ENCODE data around the gene NOS1.
"Not testable (repeated sequence)": the region's sequence is repeated elsewhere in the genome, so short reads cannot be mapped to it uniquely, and the experiment has no call there.

The NOS1 gene

GRCh38 chr12:117361347-117361751, at the start of gene NOS1:
Gene NOS1 (minus strand): TSS chr12:117361626. CDS start chr12:117331069, 30,557 bp downstream.
- H3K4me1 ChIP-seq (ENCODE audit: insufficient read depth, low read length), result 0 out of 2 replicates have a peak, but pooled peaks cover 4% of the 10 kb centered on the region
- H3K36me3 ChIP-seq (ENCODE audit: insufficient read depth, low read length), result no peaks in the 10 kb centered on the region
- H3K9ac ChIP-seq (ENCODE audit: low read depth, low read length), result peak within 1 kb of the TSS; percentile 70
- H3K9me3 ChIP-seq (ENCODE audit: control insufficient read depth, insufficient read depth, low read length), result no peaks in the 10 kb centered on the region

DNA sequence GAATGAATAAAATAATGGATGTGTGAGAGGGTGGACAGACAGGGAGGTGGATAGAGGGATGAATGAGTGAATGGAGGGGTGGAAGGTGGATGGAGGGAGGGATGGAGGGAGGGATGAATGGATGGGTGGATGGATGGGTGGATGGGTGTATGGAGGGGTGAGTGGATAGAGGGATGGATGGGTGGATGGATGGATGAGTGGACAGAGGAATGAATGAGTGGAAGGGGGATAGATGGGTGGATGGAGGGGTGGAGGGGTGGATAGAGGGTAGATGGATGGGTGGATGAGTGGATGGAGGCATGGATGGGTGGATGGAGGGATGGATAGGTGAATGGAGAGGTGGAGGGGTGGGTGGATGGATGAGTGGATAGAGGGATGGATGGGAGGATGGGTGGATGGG, 47.9 kb upstream of the NOS1 start:
- Histone ChIP-seq H3K9me3 (ENCODE audit: control insufficient read depth, insufficient read depth, low read length) (no peaks in the 10 kb centered on the region), H3K4me1 (ENCODE audit: insufficient read depth, low read length) (peaks cover 12% of the 10 kb centered on the region; the same call in 1 of the 2 replicates), H3K36me3 (ENCODE audit: insufficient read depth, low read length) (no peaks in the 10 kb centered on the region), H3K9ac (ENCODE audit: low read depth, low read length) (no peak overlapping the region)

GRCh38 chr12:117408161-117408791, 46.9 kb upstream of the NOS1 start:
- peaks cover 2% of the 10 kb centered on the region; the same call in 1 of the 2 replicates for H3K9me3 ChIP-seq (ENCODE audit: control insufficient read depth, insufficient read depth, low read length)
- H3K36me3 ChIP-seq (ENCODE audit: insufficient read depth, low read length), result no peaks in the 10 kb centered on the region
- peaks cover 12% of the 10 kb centered on the region; the same call in 1 of the 2 replicates for H3K4me1 ChIP-seq (ENCODE audit: insufficient read depth, low read length)
- no peak overlapping the region for H3K9ac ChIP-seq (ENCODE audit: low read depth, low read length)

GRCh38 chr12:117404940-117405339, 43.5 kb upstream of the NOS1 start:
- no peak overlapping the region for H3K9ac ChIP-seq (ENCODE audit: low read depth, low read length)
- H3K9me3 ChIP-seq (ENCODE audit: control insufficient read depth, insufficient read depth, low read length), result peaks cover 2% of the 10 kb centered on the region; the same call in 1 of the 2 replicates
- H3K36me3 ChIP-seq (ENCODE audit: insufficient read depth, low read length), result no peaks in the 10 kb centered on the region
- H3K4me1 ChIP-seq (ENCODE audit: insufficient read depth, low read length), result peaks cover 12% of the 10 kb centered on the region; the same call in 1 of the 2 replicates

GRCh38 chr12:117404203-117404853, 42.9 kb upstream of the NOS1 start:
- H3K9me3 ChIP-seq (ENCODE audit: control insufficient read depth, insufficient read depth, low read length), result peaks cover 2% of the 10 kb centered on the region
- no peaks in the 10 kb centered on the region for H3K36me3 ChIP-seq (ENCODE audit: insufficient read depth, low read length)
- H3K4me1 ChIP-seq (ENCODE audit: insufficient read depth, low read length), result peaks cover 12% of the 10 kb centered on the region; the same call in 1 of the 2 replicates
- no peak overlapping the region for H3K9ac ChIP-seq (ENCODE audit: low read depth, low read length)

GRCh38 chr12:117403586-117404139, 42.2 kb upstream of the NOS1 start:
- peaks cover 2% of the 10 kb centered on the region for H3K9me3 ChIP-seq (ENCODE audit: control insufficient read depth, insufficient read depth, low read length)
- H3K4me1 ChIP-seq (ENCODE audit: insufficient read depth, low read length), result peaks cover 12% of the 10 kb centered on the region; the same call in 1 of the 2 replicates
- no peak overlapping the region for H3K9ac ChIP-seq (ENCODE audit: low read depth, low read length)
- H3K36me3 ChIP-seq (ENCODE audit: insufficient read depth, low read length), result no peaks in the 10 kb centered on the region

DNA sequence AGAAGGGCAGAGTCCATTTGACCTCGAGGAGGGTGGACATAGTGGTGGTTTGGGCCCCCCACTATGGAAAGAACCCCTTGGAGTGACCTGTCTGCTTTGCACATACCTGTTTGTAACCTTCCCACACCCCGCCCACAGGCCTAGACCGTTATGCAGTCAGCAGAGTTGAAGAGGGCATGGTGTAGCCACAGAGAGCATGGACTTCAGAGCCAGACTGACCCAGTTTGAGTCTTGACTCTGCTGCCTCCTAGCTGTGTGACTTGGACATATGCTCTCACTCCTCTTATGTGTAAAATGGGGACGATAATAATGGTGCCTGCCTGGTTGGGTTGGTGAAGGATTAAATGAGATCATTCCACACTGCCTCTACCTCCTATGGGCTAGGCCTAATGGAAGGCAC, 40.9 kb upstream of the NOS1 start:
- peaks cover 2% of the 10 kb centered on the region for H3K9me3 ChIP-seq (ENCODE audit: control insufficient read depth, insufficient read depth, low read length)
- H3K4me1 ChIP-seq (ENCODE audit: insufficient read depth, low read length), result peaks cover under 1% of the 10 kb centered on the region; the same call in 1 of the 2 replicates
- no peaks in the 10 kb centered on the region for H3K36me3 ChIP-seq (ENCODE audit: insufficient read depth, low read length)
- no peak overlapping the region for H3K9ac ChIP-seq (ENCODE audit: low read depth, low read length)

GRCh38 chr12:117400912-117401311, 39.5 kb upstream of the NOS1 start:
- H3K4me1 ChIP-seq (ENCODE audit: insufficient read depth, low read length), result no peaks in the 10 kb centered on the region
- H3K9ac ChIP-seq (ENCODE audit: low read depth, low read length), result no peak overlapping the region
- peaks cover 2% of the 10 kb centered on the region for H3K9me3 ChIP-seq (ENCODE audit: control insufficient read depth, insufficient read depth, low read length)
- H3K36me3 ChIP-seq (ENCODE audit: insufficient read depth, low read length), result no peaks in the 10 kb centered on the region

DNA sequence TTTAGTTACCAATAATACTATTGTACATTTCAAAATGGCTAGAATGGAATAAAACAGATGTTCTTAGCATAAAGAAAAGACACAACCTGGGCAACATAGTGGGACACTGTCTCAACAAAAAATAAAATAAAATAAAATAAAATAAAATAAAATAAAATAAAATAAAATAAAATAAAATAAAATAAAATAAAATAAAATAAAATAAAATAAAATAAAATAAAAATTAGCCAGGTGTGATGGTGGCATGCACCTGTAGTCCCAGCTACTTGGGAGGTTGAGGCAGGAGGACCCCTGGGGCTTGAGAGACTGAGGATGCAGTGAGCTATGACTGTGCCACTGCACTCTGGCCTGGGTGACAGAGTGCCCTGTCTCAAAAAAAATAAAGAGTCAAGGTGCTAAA, 37.1 kb upstream of the NOS1 start:
- not testable (repeated sequence) for H3K9ac ChIP-seq (ENCODE audit: low read depth, low read length)

GRCh38 chr12:117395766-117396165, 34.3 kb upstream of the NOS1 start:
- H3K4me1 ChIP-seq (ENCODE audit: insufficient read depth, low read length), result no peaks in the 10 kb centered on the region
- no peak overlapping the region for H3K9ac ChIP-seq (ENCODE audit: low read depth, low read length)
- H3K36me3 ChIP-seq (ENCODE audit: insufficient read depth, low read length), result no peaks in the 10 kb centered on the region
- no peaks in the 10 kb centered on the region; the same call in 1 of the 2 replicates for H3K9me3 ChIP-seq (ENCODE audit: control insufficient read depth, insufficient read depth, low read length)

More for the DNA sequence above, 37.1 kb upstream of the NOS1 start:
- H3K9me3 ChIP-seq (ENCODE audit: control insufficient read depth, insufficient read depth, low read length); H3K36me3 ChIP-seq (ENCODE audit: insufficient read depth, low read length); H3K4me1 ChIP-seq (ENCODE audit: insufficient read depth, low read length): not testable (repeated sequence)

- Histone ChIP-seq H3K9ac (ENCODE audit: low read depth, low read length) (no peak overlapping the region), H3K4me1 (ENCODE audit: insufficient read depth, low read length) (no peaks in the 10 kb centered on the region), H3K36me3 (ENCODE audit: insufficient read depth, low read length) (no peaks in the 10 kb centered on the region), H3K9me3 (ENCODE audit: control insufficient read depth, insufficient read depth, low read length) (no peaks in the 10 kb centered on the region; the same call in 1 of the 2 replicates)
Observed at GRCh38 chr12:117394491-117394890, 33.1 kb upstream of the NOS1 start.

DNA sequence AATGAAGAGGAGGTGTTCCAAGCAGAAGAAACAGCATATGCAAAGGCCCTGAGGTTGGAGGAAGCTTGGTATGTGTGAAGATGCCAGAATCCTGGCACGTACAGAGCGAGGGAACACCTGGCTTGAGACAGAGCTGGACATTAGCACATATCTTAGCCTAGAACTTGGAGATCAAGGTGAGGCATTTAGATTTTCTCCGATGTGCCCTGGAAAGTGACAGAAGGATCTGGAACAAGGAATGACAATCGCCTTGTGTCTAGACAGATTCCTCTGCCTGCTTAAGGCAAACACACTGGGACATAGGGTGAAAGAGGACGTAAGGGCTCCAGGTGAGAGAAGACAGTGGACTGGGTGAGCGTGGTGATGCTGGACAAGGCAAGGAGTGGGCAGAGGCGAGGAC, 32.2 kb upstream of the NOS1 start:
- Histone ChIP-seq H3K4me1 (ENCODE audit: insufficient read depth, low read length) (no peaks in the 10 kb centered on the region), H3K9me3 (ENCODE audit: control insufficient read depth, insufficient read depth, low read length) (no peaks in the 10 kb centered on the region), H3K36me3 (ENCODE audit: insufficient read depth, low read length) (no peaks in the 10 kb centered on the region), H3K9ac (ENCODE audit: low read depth, low read length) (no peak overlapping the region)

DNA sequence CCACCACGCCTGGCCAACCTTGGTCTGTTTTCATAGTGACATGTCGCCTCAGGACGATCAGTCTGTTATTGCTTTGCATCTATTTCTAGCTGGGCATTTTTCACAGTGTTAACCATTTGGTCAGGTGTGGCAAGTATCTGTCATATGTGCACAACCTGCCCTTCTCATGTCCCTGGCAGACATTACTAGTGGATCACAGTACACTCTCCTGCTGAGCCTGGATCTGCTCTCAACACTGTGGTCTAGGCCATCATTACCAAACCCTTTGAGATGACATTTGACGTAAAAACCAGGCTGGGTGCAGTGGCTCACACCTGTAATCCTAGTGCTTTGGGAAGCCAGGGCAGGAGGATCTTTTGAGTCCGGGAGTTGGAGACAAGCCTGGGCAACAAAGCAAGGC, 29.4 kb upstream of the NOS1 start:
- no peaks in the 10 kb centered on the region for H3K9me3 ChIP-seq (ENCODE audit: control insufficient read depth, insufficient read depth, low read length)
- no peaks in the 10 kb centered on the region for H3K4me1 ChIP-seq (ENCODE audit: insufficient read depth, low read length)
- no peak overlapping the region for H3K9ac ChIP-seq (ENCODE audit: low read depth, low read length)
- no peaks in the 10 kb centered on the region for H3K36me3 ChIP-seq (ENCODE audit: insufficient read depth, low read length)

DNA sequence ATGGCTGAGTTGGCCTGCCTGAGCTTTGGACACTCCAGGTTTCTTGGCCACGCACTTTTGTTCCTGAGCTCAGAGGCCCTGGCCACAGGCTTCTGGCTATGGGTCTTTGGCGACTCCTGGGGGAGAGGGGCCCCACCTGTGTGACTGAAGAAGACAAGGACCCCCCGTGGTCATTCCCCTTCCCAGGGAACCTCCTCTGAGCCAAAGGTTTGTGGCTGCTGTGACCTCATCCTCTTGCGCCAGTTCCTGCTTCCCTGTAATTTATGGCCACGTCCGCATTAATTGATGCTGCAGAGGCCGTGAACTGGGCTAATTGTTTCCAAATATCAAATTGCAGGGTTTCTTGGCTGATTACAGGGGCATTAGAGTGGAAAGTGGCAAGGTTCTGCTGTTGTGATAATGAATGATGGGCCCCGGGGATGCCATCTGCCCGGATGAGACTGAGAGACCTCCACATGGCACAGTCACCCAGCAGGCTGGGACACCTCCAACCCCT, 27.6 kb upstream of the NOS1 start:
- Histone ChIP-seq H3K4me1 (ENCODE audit: insufficient read depth, low read length) (no peaks in the 10 kb centered on the region), H3K36me3 (ENCODE audit: insufficient read depth, low read length) (no peaks in the 10 kb centered on the region), H3K9ac (ENCODE audit: low read depth, low read length) (no peak overlapping the region), H3K9me3 (ENCODE audit: control insufficient read depth, insufficient read depth, low read length) (no peaks in the 10 kb centered on the region)

GRCh38 chr12:117387832-117388231, 26.4 kb upstream of the NOS1 start:
- no peaks in the 10 kb centered on the region for H3K36me3 ChIP-seq (ENCODE audit: insufficient read depth, low read length)
- no peaks in the 10 kb centered on the region for H3K4me1 ChIP-seq (ENCODE audit: insufficient read depth, low read length)
- no peaks in the 10 kb centered on the region for H3K9me3 ChIP-seq (ENCODE audit: control insufficient read depth, insufficient read depth, low read length)
- no peak overlapping the region for H3K9ac ChIP-seq (ENCODE audit: low read depth, low read length)

Data from ES-I3 (cell line).